Stimulated activated CD8-positive, alpha-beta memory T cell treated with anti-CD3 and anti-CD28 coated beads, Interleukin-7, amount 100 ng/mL, for 24 hours (primary cell): ENCODE data around the gene AVL9.
"Not testable (repeated sequence)": the region's sequence is repeated elsewhere in the genome, so short reads cannot be mapped to it uniquely, and the experiment has no call there.

Experiments
- DNase-seq: peaks from one replicate; pipeline ENCODE4 v3.0.0-alpha.2; 2020; ENCODE audit warnings: low read depth

AVL9 gene

DNA sequence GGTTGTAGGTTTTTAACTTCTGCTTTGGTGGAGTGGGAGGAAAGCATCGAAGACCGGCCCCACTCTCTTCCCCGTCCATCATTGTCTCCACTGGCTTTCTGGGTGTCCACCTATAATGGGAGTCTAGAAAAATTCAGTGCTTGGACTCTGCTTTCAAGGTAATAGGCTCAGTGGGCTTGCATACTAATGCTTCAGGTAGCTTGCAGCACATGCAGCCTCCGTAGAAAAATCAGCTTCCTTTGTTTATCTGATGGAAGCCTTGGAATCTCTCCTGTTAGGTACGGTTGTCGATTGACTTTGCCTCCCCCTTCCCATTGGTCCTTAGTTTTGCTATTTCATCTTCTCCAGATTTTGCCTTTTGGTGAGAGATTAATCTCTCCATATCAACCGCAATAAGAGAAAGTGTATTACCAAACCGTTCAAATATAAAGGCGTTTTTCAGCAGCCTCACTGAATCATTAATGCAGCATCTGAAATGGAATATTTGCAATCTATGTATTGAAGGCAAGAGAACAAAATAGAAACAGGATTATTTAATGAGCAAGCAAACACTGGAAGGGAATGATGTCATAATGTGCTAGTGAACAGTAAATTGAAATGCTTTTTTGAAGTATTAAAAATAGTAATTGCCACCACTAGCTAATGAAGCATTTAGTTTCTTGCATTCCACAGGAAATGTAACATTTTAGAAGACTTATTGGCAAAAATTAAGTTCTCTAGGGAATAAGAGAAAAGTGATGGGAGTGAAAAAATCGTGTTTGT, 944 bp downstream of the AVL9 start:
- DNase-seq, result no peak

DNA sequence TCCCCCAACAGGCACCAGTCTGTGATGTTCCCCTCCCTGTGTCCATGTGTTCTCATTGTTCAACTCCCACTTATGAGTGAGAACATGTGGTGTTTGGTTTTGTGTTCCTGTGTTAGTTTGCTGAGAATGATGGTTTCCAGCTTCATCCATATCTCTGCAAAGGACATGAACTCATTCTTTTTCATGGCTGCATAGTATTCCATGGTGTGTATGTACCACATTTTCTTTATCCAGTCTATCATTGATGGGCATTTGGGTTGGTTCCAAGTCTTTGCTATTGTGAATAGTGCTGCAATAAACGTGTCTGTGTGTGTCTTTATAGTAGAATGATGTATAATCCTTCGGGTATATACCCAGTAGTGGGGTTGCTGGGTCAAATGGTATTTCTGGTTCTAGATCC, 4.5 kb downstream of the AVL9 start:
- not testable (repeated sequence) for DNase-seq

DNA sequence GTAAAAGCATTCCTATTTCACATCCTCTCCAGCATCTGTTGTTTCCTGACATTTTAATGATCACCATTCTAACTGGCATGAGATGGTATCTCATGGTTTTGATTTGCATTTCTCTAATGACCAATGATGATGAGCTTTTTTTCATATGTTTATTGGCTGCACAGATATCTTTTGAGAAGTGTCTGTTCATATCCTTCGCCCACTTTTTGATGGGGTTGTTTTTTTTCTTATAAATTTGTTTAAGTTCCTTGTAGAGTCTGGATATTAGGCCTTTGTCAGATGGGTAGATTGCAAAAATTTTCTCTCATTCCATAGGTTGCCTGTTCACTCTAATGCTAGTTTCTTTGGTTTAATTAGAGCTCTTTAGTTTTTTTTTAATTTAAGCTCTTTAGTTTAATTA, 4.9 kb downstream of the AVL9 start:
- not testable (repeated sequence) for DNase-seq

DNA sequence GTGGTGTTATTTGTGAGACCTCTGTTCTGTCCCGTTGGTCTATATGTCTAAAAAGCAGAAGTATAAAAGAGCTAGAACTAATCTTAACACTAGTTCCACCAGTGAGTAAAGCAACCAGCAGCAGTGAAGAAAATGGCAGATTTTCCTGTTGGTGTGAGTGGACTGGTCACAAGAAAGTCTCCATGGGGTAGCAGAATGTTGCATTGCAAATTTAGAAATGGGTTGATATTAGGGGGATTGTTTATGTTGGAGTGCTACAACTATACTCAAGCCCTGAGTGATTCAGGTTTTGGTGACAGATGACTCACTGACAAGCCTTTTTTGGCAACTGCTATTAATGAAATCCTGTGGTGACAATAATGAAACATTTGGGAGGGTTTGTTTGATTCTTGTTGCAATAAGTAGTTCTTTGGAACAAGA, 5.6 kb downstream of the AVL9 start:
- DNase-seq, result no peak

DNA sequence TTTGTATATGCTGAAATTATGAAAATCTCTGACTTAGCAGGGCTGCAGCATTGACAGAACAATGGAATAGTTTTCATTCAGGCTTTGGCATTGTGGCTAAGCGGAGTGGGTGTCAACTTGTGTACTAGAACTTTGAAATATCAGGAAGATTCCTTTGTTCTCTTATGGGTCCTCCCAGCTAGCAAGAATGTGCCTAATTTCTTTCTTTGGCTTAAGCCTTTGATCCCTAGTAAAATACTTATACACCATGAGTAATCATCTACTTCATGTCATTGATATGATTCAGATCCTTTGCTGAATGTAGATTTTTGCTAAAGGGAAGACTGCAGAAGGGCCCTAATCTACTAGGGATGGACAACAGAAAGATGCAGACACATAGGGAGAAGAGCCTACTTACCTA, 6.2 kb downstream of the AVL9 start:
- no peak for DNase-seq

DNA sequence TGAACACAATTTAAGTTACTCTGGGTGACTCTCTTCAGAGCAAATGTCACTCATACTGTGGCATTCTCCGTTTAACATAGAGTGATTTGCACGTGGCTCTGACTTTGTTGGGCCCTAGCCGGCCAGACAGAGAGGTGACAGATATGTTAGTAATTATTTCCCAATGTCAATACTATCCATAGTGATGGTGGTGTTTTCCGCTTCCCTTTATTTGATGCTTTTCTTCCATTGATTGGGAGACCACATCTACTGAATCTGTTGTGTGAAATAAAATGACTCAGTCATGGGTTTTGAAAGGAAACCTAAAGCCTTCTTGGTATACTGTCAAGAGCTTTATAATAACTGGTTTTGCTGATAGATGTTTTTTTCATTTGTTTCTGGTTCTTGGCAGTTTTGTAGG, 7.4 kb downstream of the AVL9 start:
- no peak for DNase-seq

DNA sequence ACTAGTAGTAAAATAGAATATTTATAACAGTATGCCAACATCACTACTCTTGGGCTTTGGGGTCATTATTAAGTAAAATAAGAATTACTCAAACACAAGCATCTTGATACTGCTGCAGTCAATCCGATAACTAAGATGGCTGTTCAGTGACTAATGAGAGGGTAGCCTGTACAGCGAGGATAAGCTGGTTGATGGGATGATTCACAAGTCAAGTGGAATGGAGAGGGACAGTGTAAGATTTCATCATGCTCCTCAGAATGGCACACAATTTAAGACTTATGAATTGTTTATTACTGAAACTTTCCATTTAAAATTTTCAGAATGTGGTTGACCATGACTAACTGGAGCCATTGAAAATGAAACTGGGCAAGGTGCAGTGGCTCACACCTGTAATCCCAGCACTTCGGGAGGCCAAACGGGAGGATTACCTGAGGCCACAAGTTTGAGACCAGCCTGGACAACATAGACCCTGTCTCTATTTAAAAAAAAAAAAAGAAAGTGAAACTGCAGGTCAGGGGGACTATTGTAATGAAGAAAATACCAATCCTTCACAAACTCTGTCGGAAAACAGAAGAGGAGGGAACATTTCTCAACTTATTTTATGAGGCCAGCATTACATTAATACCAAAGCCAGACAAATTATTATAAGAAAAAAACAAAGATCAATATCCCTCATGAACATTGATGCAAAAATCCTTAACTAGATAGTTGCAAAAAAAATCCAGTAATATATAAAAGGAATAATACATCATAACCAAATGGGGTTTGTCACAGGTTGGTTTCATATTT, 11.2 kb downstream of the AVL9 start:
- no peak for DNase-seq

DNA sequence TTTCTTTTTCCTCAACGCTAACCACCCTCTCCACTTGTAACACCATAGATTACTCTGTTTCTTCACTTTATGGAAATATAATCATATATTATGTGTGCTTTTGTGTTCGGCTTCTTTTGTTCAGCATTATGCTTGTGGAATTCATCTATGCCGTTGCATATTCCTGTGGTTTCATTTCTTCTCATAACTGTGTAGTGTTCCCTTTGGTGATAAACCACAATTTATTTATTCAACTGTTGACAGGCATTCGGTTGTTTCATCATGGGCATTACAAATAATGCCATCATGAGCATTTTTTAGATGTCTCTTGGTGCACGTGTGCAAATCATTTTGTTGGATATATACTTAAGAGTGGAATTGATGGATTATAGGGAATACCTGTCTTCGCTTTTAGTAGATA, 12.1 kb downstream of the AVL9 start:
- no peak for DNase-seq

DNA sequence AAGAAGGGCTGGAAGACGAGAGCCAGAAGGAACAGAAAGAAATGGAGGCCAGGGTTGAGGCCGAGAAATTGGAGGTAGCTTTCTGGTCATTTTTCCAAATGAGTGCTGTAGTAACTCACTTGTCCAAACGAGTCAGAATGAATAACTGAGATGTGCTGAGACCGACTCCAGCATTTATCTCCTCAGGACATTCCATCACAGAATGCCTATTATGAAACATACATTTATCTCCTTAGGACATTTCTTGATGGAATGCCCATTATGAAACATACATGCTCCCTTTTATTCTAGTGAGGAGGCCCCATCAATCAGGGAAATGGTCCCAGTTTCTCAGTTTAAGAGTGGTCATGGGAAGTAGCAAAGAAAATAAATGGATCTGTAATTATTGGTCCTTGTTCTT, 16.5 kb downstream of the AVL9 start:
- no peak for DNase-seq

DNA sequence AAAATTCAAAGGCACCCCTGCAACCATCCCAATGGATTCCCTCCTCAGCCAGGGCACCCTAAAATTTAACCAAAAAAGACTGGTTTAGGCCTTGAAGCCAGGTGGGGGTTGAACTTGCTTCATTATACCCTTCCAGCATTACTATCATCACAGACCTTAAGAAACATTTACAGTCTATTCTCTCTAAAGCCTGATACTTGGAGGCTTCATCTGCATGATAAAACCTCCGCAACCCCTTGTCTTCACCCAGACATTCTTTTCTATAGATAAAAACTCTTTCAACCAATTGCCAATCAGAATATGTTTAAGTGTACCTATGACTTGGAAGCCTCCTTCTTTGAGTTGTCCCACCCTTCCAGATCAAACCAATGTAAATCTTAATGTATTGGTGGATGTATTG, 17.9 kb downstream of the AVL9 start:
- DNase-seq, result no peak

DNA sequence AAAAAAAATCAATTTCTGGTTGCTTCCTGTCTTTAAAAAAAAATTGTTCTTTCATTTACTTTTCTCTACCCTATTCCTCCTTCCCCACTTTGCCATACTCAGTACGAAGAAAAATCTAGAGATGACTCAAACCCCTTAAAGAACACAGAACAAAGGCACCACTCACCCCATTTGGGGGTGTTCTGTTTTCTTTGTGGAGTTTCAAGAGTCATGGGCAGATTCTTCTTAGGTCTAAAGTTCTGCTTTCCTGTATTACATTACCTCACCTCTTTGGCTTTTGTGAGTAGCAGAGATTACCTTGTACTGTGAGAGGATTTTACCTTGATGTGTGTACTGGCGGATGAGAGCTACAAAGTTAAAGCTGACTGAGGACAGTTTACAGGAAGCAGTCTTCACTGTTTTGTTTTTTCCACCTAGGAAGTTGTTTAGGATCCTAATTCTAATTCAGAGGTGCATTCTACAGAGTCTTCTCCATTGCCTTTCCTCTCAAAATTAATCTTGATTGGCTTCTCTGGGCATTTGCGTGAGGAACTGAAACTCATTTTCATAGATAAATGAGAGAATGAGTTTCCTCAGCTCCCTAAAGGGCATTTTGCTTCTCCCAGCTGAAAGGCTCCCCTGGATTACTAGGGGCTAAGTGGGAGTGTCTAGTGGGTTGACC, 20.7 kb downstream of the AVL9 start:
- DNase-seq, result no peak

DNA sequence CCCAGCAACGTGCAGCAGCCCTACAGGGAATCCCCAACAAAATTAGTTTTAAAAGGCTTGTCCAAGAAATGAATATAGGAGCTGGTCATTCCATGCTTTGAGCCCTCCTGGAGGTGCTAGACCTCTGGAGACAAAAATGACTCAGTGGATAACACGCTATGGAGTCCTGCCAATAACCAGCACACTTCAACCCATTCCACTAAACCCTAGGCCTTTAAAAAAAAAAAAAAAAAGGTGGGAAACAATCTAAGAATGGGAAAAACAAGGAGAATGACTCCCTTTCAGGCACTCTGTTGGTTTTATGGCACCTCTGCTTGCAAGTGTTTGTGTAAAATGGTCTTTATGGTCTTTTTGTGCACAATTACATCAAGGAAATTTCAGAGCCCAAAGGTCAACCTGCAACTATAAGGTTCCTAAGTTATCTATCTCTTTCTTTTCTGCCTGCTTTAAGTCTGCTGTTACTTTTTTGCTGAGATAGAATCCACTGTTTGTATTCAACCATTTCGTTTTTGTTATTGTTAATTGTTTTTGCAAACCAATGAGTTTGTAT, 21.3 kb downstream of the AVL9 start:
- no peak for DNase-seq

DNA sequence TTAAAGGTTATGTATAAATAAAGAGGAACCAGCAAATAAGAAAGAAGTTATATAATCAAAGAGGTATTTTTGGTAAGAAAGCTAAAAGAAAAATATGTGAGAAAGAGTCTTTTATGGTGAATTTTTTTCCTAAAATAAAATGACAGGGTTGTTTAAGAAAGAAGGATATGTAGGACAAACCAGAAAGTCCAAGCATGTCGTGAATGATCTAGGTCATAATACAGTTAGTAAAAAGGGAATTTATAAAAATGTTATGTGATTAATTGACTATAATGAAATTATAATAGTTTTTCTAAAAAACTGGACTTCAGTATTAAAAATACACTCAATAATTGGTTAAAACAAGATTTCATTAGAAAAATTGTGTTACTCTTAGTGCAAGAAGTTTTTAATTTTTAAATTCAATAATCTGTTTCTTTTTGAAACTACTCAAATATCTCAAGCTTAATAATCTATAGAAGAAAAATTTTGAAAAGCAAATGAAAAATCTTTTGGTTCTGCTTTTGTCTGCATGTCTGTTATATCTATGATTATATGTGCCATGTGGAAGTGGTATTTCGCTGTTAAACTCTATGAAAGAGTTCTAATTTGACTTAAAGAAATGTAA, 23.3 kb downstream of the AVL9 start:
- no peak for DNase-seq

DNA sequence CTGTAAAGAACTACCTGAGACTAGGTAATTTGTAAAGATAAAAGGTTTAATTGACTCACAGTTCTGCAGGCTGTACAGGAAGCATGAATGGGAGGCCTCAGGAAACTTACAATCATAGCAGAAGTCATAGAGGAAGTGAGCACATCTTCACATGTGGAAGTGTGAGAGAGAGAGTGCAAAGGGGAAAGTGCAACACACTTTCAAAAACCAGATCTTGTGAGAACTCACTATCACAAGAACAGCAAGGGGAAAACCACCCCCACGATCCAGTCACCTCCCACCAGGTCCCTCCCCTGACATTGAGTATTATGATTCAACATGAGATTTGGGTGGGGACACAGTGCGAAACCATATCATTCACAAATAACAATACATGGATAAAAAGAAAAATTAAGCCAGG, 24.5 kb downstream of the AVL9 start:
- DNase-seq, result no peak

DNA sequence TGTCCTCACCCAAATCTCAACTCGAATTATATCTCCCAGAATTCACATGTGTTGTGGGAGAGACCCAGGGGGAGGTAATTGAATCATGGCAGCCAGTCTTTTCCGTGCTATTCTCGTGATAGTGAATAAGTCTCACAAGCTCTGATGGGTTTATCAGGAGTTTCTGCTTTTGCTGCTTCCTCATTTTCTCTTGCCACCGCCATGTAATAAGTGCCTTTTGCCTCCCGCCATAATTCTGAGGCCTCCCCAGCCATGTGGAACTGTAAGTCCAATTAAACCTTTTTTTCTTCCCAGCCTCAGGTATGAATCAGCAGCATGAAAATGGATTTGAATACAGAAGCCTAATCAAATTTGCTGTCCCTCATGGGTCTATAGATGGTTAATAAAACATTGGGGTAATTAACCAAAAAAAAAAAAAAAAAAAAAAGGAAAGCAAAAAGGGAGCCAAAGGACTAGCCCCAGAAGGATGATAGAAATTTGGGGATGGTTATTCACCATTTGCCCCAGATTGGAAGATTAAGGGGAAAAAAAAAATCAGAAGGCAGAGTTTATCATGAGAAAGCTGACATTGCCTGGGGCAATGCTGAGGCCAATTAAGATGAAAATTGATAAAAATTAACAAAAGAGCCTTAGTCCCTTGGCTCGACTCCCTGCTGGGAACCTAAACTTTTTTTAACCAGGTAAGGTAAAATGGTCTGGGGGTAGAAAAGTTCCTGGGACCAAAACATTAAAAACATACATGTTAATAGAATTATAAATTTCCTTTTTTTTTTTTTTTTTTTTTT, 27.6 kb downstream of the AVL9 start:
- DNase-seq, result no peak

DNA sequence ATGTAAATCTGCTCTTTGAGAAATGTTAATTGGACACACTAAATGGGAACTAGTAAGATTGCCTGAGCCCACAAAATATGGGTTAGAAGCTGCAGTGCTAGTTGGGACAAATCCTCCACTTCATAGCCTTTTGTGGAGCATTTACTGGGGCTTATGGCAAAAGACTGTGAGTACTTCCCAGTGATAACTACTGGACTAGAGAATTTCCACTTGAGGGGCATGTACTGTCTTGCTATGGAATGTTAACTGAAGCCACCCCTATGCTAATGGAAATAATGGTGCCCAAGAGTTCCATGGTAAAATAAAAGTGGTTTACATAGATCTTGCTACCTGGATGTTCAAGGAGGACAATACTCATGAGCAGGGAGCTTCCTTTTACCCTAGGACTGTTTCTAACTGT, 29.3 kb downstream of the AVL9 start:
- no peak for DNase-seq

DNA sequence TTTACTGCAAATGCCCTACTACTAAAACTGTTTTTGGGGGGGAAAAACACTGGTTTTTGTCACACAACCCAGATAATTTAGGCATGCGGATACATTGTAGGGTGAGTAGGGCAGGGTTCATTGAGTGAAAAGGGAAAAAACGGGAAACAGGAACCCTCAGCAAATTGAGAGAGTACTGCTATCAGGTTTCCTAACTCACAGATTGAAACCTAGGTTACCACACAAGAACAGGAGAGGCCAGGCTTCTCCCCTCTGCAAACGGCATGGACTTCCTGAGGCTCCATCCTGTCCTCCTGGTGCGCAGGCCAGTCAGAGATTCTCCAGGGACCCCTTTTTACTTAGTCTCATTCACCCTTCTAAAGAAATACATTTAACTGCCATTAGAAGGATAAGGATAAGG, 30.6 kb downstream of the AVL9 start:
- no peak for DNase-seq

DNA sequence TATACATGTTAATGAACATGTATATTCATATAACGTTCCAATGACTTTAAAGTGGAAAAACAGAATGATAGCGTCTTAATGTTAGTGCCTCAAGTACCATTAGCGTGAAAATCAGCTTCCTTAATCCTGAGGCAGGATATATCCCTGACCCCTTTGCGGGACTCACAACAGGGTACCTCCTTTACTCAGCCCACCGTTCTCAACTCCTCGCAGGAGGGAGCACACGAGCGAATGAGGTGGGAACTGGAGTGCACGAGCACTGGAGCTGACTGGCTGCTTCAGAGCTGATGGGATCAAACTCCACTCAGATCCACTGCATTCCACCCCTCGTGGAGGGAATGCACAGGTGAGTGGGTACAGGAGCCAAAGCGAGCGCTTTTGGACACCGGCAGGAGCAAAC, 36.1 kb downstream of the AVL9 start:
- no peak for DNase-seq

DNA sequence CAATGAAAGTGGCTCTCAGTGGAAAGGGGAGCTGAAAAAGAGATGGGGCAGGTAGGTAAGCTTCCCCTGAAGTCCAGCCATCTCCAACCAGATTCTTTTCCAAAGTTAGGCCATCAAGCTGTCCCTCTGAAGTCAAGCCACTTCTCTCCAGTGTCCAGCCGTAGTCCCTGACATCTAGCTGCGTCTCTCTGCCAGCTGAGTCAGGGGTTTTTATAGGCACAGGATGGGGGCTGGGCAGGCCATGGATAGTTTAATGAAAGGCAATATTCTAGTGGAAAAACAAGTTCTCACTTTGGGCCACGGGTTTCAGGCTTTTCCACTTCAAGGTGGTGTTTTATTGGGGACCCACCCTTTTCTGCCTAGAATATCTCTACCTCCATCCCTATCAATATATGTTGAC, 36.8 kb downstream of the AVL9 start:
- DNase-seq, result no peak

DNA sequence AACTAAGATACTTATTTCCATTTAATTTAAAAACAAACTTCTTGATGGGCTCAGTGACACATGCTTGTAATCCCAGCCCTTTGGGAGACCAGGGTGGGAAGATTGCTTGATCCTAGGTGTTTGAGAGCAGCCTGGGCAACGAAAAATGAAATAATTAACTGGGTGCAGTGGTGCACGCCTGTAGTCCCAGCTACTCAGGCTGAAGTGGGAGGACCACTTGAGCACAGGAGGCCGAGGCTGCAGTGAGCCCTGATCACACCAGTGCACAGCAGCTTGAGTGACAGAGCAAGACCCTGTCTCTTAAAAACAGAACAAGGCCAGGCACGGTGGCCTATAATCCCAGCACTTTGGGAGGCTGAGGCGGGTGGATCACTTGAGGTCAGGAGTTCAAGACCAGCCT, 37.4 kb downstream of the AVL9 start:
- no peak for DNase-seq

DNA sequence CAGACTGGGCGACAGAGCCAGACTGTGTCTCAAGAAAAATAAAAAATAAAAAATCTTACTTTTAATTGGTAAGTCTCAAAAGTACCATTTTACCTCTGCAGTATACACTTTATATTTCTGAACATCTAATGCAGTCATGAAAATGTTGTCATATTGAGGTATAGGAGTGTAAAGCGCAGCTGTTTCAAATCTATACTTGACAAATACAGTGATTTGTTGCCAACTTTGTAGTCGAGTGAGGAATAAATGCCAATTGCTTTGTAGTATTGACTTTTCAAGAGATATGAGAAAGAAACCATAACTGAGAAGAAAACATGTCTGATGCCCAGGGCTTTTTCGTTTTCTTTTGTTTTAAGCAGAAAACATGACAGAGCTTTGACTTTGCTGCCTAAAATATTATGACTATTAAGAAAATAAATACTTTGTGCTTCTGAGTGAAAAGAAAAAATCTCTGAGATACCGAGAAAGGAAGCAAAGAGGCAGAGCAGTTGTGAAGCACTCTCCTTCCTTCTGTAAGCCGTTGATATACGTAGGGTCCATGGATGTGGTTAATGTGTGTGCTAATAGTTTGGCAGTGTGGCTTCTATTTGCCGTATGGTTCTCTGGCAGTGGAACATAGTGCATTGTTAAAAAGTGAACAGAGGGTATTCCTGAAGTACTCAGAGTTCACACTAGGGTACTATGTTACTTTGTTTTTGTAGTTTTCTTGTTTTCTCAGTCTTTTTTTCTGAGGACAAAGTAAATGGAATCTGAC, 38.2 kb downstream of the AVL9 start:
- DNase-seq, result no peak
